CD4-positive, alpha-beta memory T cell (primary cell): ENCODE data around the gene IFI27. TPM values are rescaled to one million over a fixed set of nuclear protein-coding genes. Genes with fewer than 3 reads are reported as not detected.

Source experiments
- CTCF ChIA-PET: fragments of 350-600 bp; sonication (Branson Sonifier 250); formaldehyde crosslinking; loops from one replicate; lab custom pipeline; 2021; ENCODE audit warnings: inconsistent platforms; ENCODE audit not compliant: partially characterized antibody; lab: Charles Lee
- POLR2A ChIA-PET: fragments of 350-600 bp; sonication (Branson Sonifier 250); formaldehyde crosslinking; loops from one replicate; lab custom pipeline; 2021; ENCODE audit not compliant: partially characterized antibody; lab: Charles Lee
- DNase-seq, 5 donors: peaks; one replicate each; pipeline versions ENCODE4 v3.0.0 to v3.0.0-alpha.2; 2020 to 2022; ENCODE audit warnings: mixed read lengths in 1 of 5
- H3K27ac ChIP-seq: one replicate; pipeline ENCODE4 v1.7.0; 2013; ENCODE audit warnings: low read depth, low read length
- H3K27me3 ChIP-seq: 2 replicates; pipeline ENCODE4 v1.7.0; 2013; ENCODE audit warnings: mild to moderate bottlenecking, low read length, moderate library complexity; ENCODE audit not compliant: insufficient read depth
- H3K36me3 ChIP-seq: 2 replicates; pipeline ENCODE4 v1.7.0; 2013; ENCODE audit warnings: mild to moderate bottlenecking, low read length, moderate library complexity; ENCODE audit not compliant: insufficient read depth
- H3K4me1 ChIP-seq: 2 replicates; pipeline ENCODE4 v1.7.0; 2013; ENCODE audit warnings: mild to moderate bottlenecking, low read length, moderate library complexity; ENCODE audit not compliant: insufficient read depth
- H3K4me3 ChIP-seq, 2 donors: one replicate each; pipeline ENCODE4 v1.7.0; 2013; ENCODE audit warnings: low read length in 2 of 2, mild to moderate bottlenecking in 1 of 2
- H3K9me3 ChIP-seq, 2 donors: one replicate each; pipeline ENCODE4 v1.7.0; 2013; ENCODE audit warnings: low read length in 2 of 2, control low read depth in 1 of 2; ENCODE audit not compliant: control insufficient read depth in 1 of 2
- H3K27ac Mint-ChIP-seq, 7 donors: one replicate each; pipeline ENCODE4 v1.8.0; 2020 to 2021; ENCODE audit warnings: mixed read lengths in 7 of 7, mild to moderate bottlenecking in 6 of 7, inconsistent platforms in 3 of 7, moderate library complexity in 3 of 7
- H3K27me3 Mint-ChIP-seq, 2 donors: one replicate each; pipeline ENCODE4 v1.8.0; 2020 to 2021; ENCODE audit warnings: mixed read lengths in 2 of 2
- H3K36me3 Mint-ChIP-seq, 2 donors: one replicate each; pipeline ENCODE4 v1.8.0; 2020 to 2021; ENCODE audit warnings: mixed read lengths in 2 of 2, inconsistent platforms in 1 of 2, mild to moderate bottlenecking in 1 of 2
- H3K4me1 Mint-ChIP-seq, 4 donors: one replicate each; pipeline ENCODE4 v1.8.0; 2020 to 2021; ENCODE audit warnings: mixed read lengths in 4 of 4, mild to moderate bottlenecking in 1 of 4
- H3K4me3 Mint-ChIP-seq, 8 donors: one replicate each; pipeline ENCODE4 v1.8.0; 2020 to 2021; ENCODE audit warnings: mixed read lengths in 8 of 8, mild to moderate bottlenecking in 7 of 8, moderate library complexity in 6 of 8, inconsistent platforms in 3 of 8
- H3K9me3 Mint-ChIP-seq, 8 donors: one replicate each; pipeline ENCODE4 v1.8.0; 2020 to 2021; ENCODE audit warnings: mixed read lengths in 8 of 8, mild to moderate bottlenecking in 5 of 8, inconsistent platforms in 3 of 8, moderate library complexity in 1 of 8
- intact Hi-C: fragments of 100-400 bp; cut with micrococcal nuclease; formaldehyde crosslinking; loops from one replicate; pipeline ENCODE4 v1.15.1; 2023
- polyA plus RNA-seq, 2 donors: library from polyadenylated mRNA; unstranded; fragments of 300-500 nt; fragmentation: Illumina TruSeq; gene quantifications; one replicate each; pipeline ENCODE4 v1.2.3, GENCODE V29; 2021
- total RNA-seq, 2 experiments: library from RNA; stranded (reverse); gene quantifications; one replicate each; pipeline ENCODE4 v1.2.3, GENCODE V29; 2021

Gene IFI27
- total and polyA plus RNA-seq, 4 experiments from 2014 or later, result 0.87 to 24.0 (median 8.7) TPM

DNA sequence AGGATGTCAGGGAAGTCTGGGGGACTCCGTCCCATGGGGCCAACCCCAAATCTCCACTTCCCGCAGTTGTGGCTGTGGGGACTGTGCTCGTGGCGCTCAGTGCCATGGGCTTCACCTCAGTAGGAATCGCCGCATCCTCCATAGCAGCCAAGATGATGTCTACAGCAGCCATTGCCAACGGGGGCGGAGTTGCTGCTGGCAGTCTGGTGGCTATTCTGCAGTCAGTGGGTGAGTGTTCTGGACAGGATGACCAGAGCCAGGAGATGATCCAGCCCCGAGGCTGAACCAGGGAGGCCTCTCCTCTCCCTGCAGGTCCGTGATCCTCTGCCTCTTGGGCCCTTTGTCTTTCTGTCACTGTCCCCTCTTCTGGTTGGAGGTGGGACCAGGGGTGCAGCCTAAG lies 8.8 kb upstream of the IFI27 start:
- intact Hi-C loops, result no loop called here
- no peak overlapping the region for H3K27ac ChIP-seq
- Mint-ChIP-seq H3K36me3 (no peaks in the 10 kb centered on the region), H3K4me1 (no peaks in the 10 kb centered on the region), H3K4me3 (no peak overlapping the region), H3K27ac (no peak overlapping the region), H3K9me3 (no peaks in the 10 kb centered on the region), H3K27me3 (no peaks in the 10 kb centered on the region)
- H3K36me3 ChIP-seq, result no peaks in the 10 kb centered on the region
- no peaks in the 10 kb centered on the region for H3K27me3 ChIP-seq
- CTCF ChIA-PET, result no interaction called here
- DNase-seq, result no peak
- no peaks in the 10 kb centered on the region for H3K9me3 ChIP-seq
- no peak overlapping the region for H3K4me3 ChIP-seq
- H3K4me1 ChIP-seq, result no peaks in the 10 kb centered on the region
- POLR2A ChIA-PET, result no interaction called here

DNA sequence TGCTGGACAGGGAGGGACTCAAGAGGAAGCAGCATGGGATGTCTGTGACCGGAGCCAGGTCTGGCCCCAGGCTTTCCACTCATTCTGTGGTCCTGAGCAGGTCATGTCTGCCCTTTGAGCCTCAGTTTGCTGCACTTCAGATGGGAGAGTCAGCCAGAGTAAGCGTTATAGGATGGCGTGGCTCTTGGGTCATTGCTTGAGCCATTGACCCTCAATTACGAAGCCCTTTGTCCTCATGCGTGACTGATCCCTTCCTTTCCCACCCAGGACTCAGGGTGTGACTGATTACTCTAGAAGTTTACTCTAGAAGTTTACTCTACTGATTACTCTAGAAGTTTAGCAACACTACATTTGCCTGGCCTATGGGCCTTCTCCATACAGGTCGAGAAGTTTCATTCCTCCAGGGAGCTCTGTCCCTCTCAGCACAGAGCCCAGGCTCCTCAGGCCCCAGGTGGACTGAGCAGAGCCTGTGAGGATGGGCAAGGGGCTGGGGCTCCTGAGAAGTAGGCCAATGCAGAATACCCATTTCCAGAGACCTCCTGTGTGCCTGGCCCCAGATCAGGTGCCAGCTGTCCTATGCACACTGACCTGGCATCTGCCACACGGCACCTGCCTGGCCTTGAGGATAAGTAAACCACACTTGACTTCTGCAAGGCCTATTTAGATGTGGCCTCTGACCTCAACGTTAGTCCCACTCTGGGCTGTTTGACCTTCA lies 7.6 kb upstream of the IFI27 start:
- no peaks in the 10 kb centered on the region for H3K36me3 ChIP-seq
- no peaks in the 10 kb centered on the region for H3K4me1 Mint-ChIP-seq
- CTCF ChIA-PET, result interaction anchor here (1.2 to 1.5 kb wide), 2 partner anchors 8 to 65 kb away, joined by 3 read pairs; no protein-coding TSS in a partner anchor
- H3K4me3 ChIP-seq, result no peak overlapping the region
- DNase-seq, result no peak
- H3K36me3 Mint-ChIP-seq, result no peaks in the 10 kb centered on the region
- H3K4me1 ChIP-seq, result no peaks in the 10 kb centered on the region
- no peaks in the 10 kb centered on the region for H3K9me3 Mint-ChIP-seq
- H3K27me3 Mint-ChIP-seq, result no peaks in the 10 kb centered on the region
- no peaks in the 10 kb centered on the region for H3K9me3 ChIP-seq
- H3K27ac ChIP-seq, result no peak overlapping the region
- peak overlapping the region in 1 of 7 donors; percentile 7 for H3K27ac Mint-ChIP-seq
- H3K27me3 ChIP-seq, result no peaks in the 10 kb centered on the region
- POLR2A ChIA-PET, result no interaction called here
- no peak overlapping the region for H3K4me3 Mint-ChIP-seq
- intact Hi-C loops, result no loop called here

DNA sequence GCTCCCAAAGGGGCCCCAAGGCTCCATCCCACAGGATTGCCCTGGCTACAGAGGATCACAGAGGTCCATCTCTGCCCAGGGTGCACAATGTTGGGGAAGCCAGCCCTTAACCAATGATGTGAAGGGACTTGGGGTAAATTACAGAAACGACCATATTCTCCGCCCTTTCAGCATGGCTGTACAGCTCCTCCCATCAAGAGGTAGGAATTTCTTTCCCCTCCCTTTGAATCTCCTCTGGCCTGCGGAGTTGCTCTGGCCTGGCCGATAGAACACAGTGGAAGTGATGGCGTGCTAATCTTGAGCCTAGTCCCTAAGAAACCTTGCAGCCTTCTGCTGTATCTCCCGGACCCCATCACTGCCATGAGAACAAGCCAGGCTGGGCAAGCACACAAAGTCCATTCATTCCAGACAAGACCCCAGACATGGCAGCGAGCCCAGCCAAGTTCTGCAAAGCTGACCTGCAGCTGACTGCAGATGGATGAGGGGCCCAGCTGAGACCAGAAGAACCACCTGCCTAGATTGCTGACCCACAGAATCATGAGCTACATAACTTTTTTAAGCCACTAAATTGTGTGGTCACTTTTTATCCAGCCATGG lies 6.9 kb upstream of the IFI27 start:
- POLR2A ChIA-PET, result no interaction called here
- intact Hi-C loops, result loop anchor here (2.0 kb wide), 1 partner anchor 45 kb away; no protein-coding TSS in a partner anchor
- Mint-ChIP-seq H3K27me3 (no peaks in the 10 kb centered on the region), H3K36me3 (no peaks in the 10 kb centered on the region), H3K4me1 (no peaks in the 10 kb centered on the region), H3K4me3 (no peak overlapping the region), H3K27ac (no peak overlapping the region), H3K9me3 (no peaks in the 10 kb centered on the region)
- Histone ChIP-seq H3K4me3 (no peak overlapping the region), H3K9me3 (no peaks in the 10 kb centered on the region), H3K27ac (no peak overlapping the region), H3K36me3 (no peaks in the 10 kb centered on the region), H3K4me1 (no peaks in the 10 kb centered on the region), H3K27me3 (no peaks in the 10 kb centered on the region)
- CTCF ChIA-PET, result interaction anchor here (1.2 to 1.5 kb wide), 2 partner anchors 9 to 65 kb away, joined by 3 read pairs; no protein-coding TSS in a partner anchor
- DNase-seq, result no peak

DNA sequence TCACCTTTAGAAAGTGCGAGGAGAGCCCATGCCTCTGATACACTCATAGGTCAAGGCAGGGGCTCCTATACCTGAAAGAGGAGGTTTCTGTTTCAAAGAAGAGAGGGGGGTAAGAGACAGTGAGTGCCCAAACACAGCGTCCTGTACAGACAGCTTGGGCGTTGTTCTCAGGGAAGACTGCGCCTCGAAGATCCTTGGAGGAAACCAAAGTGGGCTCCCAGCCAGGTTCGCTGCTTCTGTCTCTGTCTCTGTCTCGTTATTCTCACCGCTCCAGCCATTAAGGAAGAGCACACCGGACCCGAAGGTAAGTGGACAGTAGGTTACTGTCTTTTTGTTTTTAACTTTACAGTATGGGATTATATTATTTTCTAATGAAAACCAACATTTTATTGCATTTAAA lies 5.8 kb upstream of the IFI27 start:
- no peak overlapping the region for H3K4me3 ChIP-seq
- H3K27ac Mint-ChIP-seq, result no peak overlapping the region
- no peaks in the 10 kb centered on the region for H3K9me3 Mint-ChIP-seq
- no peaks in the 10 kb centered on the region for H3K27me3 ChIP-seq
- DNase-seq, result no peak
- ChIA-PET POLR2A (no interaction called here), CTCF (no interaction called here)
- no peak overlapping the region for H3K27ac ChIP-seq
- no peak overlapping the region for H3K4me3 Mint-ChIP-seq
- no peaks in the 10 kb centered on the region for H3K36me3 ChIP-seq
- intact Hi-C loops, result loop anchor here (2.0 kb wide), 1 partner anchor 46 kb away; no protein-coding TSS in a partner anchor
- H3K36me3 Mint-ChIP-seq, result no peaks in the 10 kb centered on the region
- no peaks in the 10 kb centered on the region for H3K4me1 ChIP-seq
- no peaks in the 10 kb centered on the region for H3K9me3 ChIP-seq
- no peaks in the 10 kb centered on the region for H3K4me1 Mint-ChIP-seq
- no peaks in the 10 kb centered on the region for H3K27me3 Mint-ChIP-seq

DNA sequence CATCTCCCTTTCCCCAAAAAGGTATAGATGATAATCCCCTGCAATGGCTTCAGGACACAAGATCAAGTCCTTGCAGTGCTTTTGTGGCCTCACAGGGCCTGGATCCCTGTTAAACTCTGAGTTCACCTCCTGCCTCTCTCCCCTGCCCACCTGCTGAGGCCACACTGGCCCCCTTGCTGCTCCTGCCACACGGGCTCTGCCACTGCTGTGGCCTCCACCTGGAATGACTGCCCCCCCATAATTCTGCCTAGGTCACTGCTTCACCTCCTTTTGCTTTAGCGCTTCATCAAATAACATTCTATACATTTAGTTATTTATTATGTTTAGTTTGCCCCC lies 653 bp upstream of the IFI27 start:
- H3K9me3 Mint-ChIP-seq, result no peaks in the 10 kb centered on the region
- no peaks in the 10 kb centered on the region for H3K27me3 ChIP-seq
- intact Hi-C loops, result no loop called here
- H3K36me3 ChIP-seq, result no peaks in the 10 kb centered on the region
- H3K4me1 Mint-ChIP-seq, result no peaks in the 10 kb centered on the region
- H3K9me3 ChIP-seq, result no peaks in the 10 kb centered on the region
- ChIA-PET CTCF (no interaction called here), POLR2A (no interaction called here)
- no peak overlapping the region for H3K27ac ChIP-seq
- H3K36me3 Mint-ChIP-seq, result no peaks in the 10 kb centered on the region
- H3K27ac Mint-ChIP-seq, result no peak overlapping the region
- peaks cover 0 to 9% of the 10 kb centered on the region in 2 donors for H3K27me3 Mint-ChIP-seq
- no peak overlapping the region for H3K4me3 ChIP-seq
- no peaks in the 10 kb centered on the region for H3K4me1 ChIP-seq
- no peak for DNase-seq
- no peak overlapping the region for H3K4me3 Mint-ChIP-seq

DNA sequence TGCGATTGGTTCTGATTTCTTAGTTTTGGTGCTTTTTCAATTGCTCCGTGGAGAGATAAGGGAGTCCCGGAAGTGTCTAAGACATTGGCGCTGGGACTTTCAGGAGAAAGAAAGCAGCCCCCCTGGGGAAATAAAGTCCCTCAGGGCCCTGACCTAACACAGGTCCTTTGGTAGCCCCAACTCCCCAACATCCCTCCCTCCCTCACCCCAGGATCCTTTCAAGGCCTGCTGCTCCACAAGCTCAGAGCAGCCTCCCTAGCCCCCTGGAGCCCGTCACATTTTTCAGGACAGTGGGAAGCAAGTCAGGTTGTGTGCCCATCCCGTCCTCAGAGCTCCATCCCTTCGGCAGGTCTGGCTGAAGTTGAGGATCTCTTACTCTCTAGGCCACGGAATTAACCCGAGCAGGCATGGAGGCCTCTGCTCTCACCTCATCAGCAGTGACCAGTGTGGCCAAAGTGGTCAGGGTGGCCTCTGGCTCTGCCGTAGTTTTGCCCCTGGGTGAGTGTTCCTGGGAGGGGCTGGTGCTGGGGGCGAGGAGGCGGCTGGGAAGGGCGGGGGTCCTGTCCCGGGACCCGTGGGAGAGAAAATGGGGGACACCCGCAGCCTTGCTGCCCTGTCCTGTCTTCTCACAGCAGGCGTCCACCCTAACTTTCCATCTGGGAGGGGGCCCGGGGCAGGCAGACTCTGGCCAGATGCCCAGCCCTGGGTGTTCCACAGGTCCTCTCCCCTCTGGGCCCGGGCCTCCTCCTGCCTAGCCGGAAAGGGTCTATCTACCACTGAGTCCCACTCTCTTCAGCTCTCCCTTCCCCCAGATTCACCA lies 950 bp downstream of the IFI27 start:
- no peaks in the 10 kb centered on the region for H3K27me3 ChIP-seq
- H3K4me1 ChIP-seq, result no peaks in the 10 kb centered on the region
- peaks cover 0 to 11% of the 10 kb centered on the region in 2 donors for H3K27me3 Mint-ChIP-seq
- no peak overlapping the region for H3K4me3 Mint-ChIP-seq
- H3K9me3 Mint-ChIP-seq, result no peaks in the 10 kb centered on the region
- ChIA-PET POLR2A (interaction anchor here (1.3 kb wide), 1 partner anchor 10 kb away, joined by 3 read pairs; no protein-coding TSS in a partner anchor), CTCF (interaction anchor here (1.8 kb wide), 1 partner anchor 25 kb away, joined by 5 read pairs; no protein-coding TSS in a partner anchor)
- intact Hi-C loops, result no loop called here
- DNase-seq, result no peak
- no peaks in the 10 kb centered on the region for H3K4me1 Mint-ChIP-seq
- H3K36me3 ChIP-seq, result no peaks in the 10 kb centered on the region
- peak overlapping the region in 1 of 7 donors; percentile 26 for H3K27ac Mint-ChIP-seq
- H3K27ac ChIP-seq, result no peak overlapping the region
- H3K9me3 ChIP-seq, result no peaks in the 10 kb centered on the region
- no peak overlapping the region for H3K4me3 ChIP-seq
- no peaks in the 10 kb centered on the region for H3K36me3 Mint-ChIP-seq

DNA sequence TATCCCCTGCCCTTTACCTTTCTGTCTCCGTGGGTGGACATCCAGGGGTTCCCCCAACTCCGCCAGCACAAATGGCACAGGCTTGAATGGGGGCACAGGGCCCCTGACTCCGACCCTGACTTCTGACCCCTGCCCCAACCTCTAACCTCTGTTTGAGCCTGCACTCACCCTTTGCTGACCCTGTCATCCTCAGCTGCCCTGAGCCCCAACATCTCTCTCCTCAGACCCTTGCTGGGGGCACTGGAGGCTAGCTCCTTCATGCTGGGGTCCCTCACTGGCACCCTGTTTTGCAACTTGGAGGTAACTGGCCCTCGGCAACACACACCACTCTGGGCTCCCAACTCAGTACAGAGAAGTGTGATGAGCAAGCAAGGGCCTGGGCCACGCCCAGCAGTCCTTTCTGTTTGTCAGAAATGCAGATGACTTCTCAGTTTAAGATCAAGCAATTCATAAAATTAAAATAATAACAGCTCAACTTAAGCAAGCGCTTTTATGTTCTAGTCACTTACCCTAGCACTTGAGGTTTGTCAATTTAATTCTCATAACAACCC lies 2.1 kb downstream of the IFI27 start:
- peak overlapping the region in 1 of 7 donors; percentile 30 for H3K27ac Mint-ChIP-seq
- no peak for DNase-seq
- H3K4me1 Mint-ChIP-seq, result no peaks in the 10 kb centered on the region
- H3K27me3 ChIP-seq, result no peaks in the 10 kb centered on the region
- intact Hi-C loops, result no loop called here
- ChIA-PET CTCF (interaction anchor here (0.7 to 1.8 kb wide), 2 partner anchors 20 to 24 kb away, joined by 3 to 5 read pairs; no protein-coding TSS in a partner anchor), POLR2A (interaction anchor here (1.3 kb wide), 1 partner anchor 9 kb away, joined by 3 read pairs; no protein-coding TSS in a partner anchor)
- no peaks in the 10 kb centered on the region for H3K36me3 ChIP-seq
- no peak overlapping the region for H3K4me3 ChIP-seq
- no peaks in the 10 kb centered on the region for H3K9me3 Mint-ChIP-seq
- H3K27me3 Mint-ChIP-seq, result peaks cover under 1 to 18% of the 10 kb centered on the region in 2 donors
- H3K36me3 Mint-ChIP-seq, result no peaks in the 10 kb centered on the region
- H3K4me1 ChIP-seq, result no peaks in the 10 kb centered on the region
- H3K9me3 ChIP-seq, result no peaks in the 10 kb centered on the region
- H3K27ac ChIP-seq, result no peak overlapping the region
- H3K4me3 Mint-ChIP-seq, result no peak overlapping the region
